HG03103 (cell line): ENCODE results near the gene LTBP3.
A peak's percentile ranks its signal among the peaks of the same experiment; 100 is the strongest.
"Not testable (repeated sequence)": the region's sequence is repeated elsewhere in the genome, so short reads cannot be mapped to it uniquely, and the experiment has no call there.

Experiments used
- ATAC-seq: cut with Tn5 transposase; IDR thresholded peaks from one replicate; pipeline ENCODE4 v1.9.1; 2021; ENCODE audit warnings: low read depth; ENCODE audit not compliant: unreplicated experiment

Gene LTBP3

DNA sequence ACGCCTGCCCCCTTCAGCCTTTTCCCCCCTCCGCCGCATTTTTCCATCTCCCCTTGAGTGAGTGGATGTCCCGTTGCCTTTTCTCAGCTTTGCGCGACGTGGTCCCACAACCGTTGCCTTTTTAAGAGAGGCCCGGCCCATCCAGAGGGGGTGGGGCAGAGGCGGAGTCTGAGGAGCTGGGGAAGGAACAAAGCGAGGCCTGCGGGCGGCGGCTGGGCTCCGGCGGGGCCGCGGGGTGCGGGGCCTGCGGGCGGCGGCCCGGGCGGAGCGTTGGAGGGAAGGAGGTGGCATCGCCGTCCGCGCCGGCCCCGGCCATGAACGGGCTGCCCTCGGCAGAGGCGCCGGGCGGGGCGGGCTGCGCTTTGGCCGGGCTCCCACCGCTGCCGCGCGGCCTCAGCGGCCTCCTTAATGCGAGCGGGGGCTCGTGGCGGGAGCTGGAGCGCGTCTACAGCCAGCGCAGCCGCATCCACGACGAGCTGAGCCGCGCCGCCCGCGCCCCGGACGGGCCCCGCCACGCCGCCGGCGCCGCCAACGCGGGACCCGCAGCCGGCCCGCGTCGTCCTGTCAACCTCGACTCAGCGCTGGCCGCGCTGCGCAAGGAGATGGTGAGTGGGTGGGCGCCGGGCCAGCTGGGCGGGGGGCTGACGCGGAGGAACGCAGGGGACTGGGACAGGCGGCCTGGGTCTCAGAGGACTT, 14.3 kb upstream of the LTBP3 start, which contains the start of gene FAM89B:
TSS of gene FAM89B (plus strand) at position 183 of the 696 bp plus-strand sequence. CDS start at position 315, 132 bp downstream.
- ATAC-seq: no peak

DNA sequence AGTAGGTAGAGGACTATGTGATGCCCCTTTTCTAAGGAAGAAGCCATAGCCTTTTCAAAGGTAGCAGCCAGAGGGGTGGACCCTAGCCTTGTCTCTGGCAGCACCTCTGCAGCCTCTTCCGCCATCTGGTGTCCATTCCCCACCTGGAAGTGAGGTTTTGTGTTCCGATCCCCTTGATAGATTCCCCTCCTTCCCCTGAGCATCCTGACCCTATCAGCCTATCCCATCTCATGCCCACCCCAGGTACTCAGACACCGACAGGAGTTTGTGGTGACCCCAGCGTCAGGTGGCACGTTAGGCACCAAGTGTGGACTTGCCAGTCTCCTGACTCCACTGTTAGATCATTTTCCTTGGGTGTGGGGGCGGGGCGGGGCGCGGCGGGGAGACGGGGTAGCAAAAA, 13.8 kb upstream of the LTBP3 start:
- no peak for ATAC-seq

DNA sequence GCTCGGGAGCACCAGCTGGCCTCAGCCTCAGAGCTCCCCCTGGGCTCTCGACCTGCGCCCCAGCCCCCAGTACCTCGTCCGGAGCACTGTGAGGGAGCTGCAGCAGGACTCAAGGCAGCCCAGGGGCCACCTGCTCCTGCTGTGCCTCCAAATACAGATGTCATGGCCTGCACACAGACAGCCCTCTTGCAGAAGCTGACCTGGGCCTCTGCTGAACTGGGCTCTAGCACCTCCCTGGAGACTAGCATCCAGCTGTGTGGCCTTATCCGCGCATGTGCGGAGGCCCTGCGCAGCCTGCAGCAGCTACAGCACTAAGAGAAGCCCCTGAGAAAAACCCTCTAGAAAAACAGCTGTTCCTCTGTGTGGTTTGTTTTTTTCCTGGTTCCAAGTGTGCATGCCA, 13.3 kb upstream of the LTBP3 start:
- ATAC-seq: no peak

DNA sequence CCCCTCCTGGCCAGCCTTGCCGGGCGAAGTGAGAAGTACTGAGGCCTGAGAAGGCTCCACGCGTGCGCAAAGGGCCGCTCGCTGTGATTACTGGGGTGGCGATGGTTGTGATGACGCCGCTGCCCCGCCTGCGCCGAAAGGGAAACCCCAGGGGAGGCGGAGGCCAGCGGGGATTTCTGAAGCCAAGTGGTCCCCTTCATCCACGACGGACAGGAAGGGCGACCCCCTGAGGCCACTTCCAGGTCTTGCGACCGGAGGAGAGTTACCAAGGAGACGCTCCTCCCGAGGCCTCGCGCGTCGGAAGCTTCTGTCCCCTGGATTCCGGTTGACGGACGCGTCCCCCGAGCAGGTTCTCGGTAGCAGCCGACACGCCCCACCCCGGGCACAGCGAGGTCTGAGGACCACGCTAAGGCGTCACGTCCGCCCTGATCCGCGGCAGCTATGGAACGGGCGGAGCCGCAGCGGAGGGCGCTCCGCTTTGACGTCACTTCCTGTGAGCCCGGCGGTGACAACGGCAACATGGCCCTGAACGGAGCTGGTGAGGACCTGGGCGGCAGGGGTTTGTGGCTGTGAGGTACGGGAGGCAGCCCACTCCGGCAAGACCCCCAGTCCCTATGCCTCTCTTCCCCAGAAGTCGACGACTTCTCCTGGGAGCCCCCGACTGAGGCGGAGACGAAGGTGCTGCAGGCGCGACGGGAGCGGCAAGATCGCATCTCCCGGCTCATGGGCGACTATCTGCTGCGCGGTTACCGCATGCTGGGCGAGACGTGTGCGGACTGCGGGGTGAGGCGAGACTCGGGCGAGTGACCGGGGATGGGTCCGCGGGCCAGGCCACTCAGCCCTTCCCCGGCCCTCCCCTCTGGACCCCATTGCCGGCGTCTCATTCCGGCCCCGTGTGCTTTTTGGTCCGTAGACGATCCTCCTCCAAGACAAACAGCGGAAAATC, 12.1 kb upstream of the LTBP3 start, which contains the start of gene ZNRD2:
TSS of gene ZNRD2 (plus strand) at position 505 of the 946 bp plus-strand sequence. CDS start at position 520, 15 bp downstream.
- ATAC-seq: peak; percentile 49

DNA sequence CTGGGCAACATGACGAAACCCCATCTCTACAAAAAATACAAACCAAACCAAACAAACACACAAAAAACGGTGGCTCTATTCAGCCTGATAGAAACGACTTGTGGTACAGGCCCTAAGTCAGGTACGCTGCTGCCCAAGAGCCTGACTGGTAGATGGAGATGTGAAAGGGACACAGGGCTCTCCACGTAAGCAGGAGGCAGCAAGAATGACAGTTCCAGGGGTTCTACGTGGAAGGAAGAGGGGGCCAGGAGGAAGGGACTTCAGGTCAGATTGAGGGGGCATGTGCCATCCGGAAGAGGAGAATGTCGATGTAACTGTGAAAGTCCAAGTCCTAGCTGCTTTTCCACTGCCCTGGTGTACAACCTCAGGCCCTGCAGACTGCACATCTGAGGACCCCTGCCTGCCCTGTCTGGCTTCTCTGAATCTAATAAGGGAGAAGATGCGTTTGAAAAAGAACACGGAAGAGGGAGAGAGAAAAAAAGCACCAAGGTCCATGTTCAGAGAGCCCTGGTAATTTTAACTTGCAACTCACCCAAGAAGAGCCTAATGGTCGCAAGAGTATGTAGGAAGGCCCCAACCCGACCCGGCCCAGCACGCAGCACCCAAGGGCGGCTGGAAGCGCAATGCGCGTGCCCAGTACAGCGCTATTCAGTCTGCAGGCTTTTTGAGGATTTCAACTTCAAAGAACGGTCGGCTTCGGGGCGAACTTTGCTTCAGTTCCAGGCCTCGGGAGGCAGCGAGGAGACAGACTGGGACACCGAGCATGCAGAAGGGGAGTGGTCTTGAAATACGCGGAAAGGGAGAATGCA, 11.2 kb upstream of the LTBP3 start:
- no peak for ATAC-seq

DNA sequence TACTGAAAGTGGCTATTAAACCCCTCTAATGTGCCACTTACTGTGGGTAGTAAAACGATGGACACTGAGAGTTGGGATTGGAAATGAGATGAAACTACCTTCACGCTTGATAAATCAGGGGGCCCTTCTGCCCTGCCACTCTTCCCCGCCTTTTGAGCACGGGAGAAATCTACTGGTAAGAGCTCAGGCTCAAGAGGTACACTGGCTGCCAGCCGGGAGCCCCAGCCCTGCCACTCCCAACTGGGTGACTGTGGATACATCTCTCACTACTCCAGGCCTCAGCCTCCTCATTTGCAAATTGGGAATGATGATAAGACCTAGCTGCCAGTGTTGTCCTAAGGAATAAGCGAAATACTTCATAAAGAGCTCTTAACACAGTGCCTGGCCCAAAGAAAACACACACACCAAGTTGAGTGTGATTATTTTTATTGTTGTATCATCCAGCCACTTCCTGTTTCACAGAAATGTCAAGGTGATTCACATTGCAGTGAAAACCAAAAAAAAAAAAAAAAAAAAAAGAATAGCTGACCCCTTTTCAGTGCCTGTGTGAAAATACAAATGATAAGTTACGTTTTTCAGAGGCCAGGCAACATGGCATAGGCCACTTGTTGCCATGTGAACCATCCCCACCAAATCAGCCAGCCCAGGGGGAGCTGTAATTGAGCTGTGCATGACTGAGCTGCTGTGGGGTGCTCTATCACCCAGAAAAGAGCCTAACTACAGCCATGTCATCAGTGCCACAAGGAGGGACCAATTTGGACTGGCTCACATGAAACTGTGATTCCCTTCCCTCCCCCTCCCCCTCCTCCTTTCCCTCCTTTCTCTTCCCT, 7.7 kb upstream of the LTBP3 start:
- no peak for ATAC-seq

DNA sequence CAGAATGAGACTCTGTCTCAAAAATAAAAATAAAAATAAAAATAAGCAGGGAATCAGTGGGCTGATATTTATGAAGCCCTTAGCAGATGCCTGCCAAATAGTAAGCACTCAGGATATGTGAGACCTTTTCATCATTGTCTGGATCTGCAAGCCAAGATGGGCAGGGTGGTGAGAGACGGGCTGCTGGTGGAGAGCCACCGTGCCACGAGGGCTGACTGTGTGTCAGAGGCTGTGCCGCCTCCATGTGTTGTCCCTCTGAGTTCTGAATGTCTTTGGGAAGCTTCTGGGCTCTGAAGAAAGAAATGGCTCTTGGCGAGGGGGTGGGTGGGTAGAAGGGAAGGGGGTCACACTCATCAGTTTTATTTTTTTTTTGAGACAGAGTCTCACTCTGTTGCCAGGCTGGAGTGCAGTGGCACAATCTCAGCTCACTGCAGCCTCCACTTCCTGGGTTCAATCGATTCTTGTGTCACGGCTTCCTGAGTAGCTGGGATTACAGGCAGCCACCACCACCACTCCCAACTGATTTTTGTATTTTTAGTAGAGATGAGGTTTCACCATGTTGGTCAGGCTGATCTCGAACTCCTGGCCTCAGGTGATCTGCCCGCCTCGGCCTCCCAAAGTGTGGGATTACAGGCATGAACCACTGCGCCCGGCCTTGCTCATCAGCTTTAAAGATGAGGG, 6.9 kb upstream of the LTBP3 start:
- ATAC-seq: not testable (repeated sequence)

DNA sequence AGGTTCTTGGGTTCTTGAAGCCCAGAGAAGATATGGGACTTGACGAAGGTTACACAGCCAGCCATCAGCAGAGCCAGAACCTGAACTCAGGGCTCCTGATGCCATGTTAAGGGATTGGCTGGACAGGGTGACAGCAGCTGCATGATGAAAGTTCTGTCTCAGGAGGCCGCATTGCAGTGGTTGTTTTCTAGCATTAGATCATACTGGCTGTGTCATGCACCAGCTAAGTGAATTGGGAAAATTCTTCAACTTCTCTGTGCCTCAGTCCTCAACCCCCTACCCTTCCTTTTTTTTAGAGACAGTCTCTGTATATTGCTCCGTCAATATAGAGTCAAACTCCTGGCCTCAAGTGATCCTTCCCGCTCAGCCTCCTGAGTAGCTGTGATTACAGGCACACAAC, 5.4 kb upstream of the LTBP3 start:
- ATAC-seq: no peak

DNA sequence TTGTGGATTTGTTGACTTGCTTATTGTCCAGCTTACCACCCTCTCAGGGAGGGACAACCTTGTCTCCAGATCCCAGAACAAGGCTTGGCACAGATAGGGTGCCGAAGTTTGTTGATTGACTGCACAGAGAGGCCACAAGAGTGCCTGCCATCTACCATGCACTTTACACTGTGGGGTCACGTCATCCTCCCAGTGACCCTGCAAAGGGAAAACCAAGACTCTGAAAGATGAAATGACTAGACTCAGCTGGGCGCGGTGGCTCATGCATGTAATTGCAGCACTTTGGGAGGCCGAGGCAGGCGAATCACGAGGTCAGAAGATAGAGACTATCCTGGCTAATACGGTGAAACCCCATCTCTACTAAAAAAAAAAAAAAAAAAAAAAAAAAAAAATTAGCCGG, 4.6 kb upstream of the LTBP3 start:
- no peak for ATAC-seq

DNA sequence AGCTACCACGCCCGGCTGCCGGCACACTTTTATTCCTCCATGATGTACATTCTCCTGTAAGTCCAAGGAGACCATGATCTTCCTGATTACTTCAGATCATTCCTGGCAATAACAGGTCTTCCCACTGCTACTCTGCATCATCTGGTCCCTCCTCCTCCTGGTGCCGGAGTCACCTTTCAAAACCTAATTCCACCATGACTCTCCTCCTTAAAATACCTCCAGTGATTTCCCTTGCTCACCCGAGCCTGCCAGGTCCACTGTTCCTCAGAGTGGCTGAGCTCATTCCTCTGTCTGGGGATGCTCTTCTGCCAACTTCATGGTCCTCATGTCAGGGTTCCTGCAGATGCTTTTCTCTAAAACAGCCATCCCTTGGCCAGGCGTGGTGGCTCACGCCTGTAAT, 3.9 kb upstream of the LTBP3 start:
- ATAC-seq: no peak

DNA sequence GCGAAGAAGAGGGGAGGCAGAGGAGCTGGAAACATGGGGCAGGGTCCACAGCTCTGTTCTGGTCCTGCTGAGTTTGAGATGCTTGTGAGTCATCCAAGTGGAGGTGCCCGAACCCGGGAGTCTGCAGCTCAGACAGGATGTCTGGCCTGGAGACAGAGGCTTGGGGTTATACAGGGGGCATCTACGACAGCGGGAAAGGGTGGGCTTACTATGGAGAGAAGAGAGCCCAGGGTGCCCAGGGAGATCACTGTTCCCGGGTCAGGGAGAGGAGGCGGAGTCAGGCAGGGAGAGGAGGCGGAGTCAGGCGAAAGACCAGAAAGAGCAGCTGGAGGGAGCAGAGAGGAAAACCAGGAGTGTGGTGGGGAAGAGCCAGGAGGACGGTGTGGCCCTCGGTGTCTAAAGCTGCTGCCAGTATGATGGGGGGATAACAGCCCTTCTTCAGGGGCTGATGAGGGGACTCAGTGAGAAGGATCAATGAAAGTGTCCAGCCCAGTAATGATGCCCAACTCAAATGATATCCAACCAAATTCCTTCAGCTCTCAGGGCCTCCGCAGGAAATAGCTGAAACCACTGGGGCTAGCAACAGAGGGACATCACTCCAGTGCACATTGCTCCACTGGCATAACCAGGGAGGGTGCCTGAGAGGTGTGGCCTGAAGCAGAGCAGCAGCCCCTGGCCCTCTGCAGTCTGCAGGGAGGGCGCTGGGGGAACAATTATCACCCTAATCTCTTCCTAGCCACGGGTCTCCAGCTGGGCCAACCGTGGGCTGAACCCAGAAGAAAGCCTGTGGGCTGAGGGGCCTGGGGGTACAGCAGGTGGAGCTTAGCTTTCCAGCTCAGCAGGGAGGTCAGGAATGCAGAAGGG, 2.6 kb upstream of the LTBP3 start:
- no peak for ATAC-seq

DNA sequence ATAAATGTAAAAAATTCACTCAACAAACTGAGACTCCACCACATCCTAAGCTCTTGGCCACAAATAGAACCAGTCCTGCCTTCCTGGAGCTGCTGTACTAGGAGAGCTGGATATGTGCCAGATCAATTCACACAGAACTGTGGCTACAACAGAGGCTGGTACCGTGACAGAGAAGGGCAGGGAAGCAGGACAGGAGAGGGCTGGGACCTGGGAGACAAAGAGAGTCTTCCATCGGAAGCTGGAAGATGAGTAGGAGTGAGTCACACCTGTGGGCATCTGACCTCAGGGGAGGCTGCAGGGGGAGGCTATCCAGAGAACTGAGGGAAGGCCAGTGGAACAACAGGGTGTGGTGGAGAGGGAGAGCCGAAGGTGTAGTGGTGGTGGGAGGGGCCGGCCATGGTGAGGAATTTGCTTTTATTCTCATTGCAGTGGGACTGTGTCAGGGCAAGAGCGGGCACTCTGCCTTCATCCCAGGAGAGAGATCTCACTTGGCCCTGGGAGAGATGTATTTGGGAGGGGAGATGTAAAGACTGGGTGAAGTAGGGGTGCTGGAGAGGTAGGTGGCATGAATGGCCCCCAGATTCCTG, 1.9 kb upstream of the LTBP3 start:
- no peak for ATAC-seq

DNA sequence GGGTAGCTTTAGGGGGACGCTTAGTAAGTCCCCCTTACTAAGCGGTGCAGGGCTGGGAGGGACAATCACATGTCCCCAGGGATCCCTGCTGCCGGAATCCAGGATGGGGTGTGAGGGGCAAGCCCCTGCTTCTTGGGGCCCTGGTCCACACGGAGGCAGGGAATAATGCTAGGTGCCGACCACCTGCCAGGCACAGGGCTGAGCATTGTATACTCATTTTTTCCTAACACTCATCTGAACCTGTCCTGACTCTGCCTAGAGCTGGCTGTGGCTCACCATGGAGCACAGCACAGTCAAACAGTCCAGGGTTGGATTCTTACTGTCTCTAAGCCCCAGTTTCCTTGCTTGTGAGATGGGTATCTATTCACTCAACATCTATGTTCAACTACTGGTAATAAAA, 1.4 kb upstream of the LTBP3 start:
- no peak for ATAC-seq

DNA sequence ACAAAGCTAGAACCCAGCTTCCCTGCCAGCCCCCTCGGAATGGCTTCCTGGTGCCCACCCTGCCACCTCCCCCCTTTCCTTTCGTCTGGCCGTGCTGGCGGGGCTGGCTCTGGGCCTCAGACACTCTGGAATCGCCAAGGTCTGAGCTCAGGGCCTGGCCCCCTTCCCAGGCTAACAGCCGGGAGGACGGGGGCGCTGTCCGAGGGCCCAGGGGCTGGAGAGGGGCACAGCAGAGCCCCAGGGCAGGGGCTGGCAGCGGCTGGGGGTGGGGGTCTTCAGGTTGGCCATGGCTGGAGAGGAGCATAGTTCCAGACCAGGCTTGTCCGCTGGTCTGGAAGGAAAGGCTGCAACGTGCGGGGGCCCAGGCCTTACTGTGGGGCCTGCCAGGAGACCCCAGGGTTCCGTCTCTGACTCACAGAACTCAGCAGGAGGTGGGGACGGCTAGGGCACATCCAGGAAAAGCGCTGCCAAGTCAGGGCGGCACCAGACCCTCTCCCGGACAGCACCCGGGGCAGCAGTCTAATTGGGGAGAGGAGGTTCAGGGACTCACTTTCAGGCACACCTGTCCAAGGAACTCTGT, 861 bp upstream of the LTBP3 start:
- no peak for ATAC-seq

DNA sequence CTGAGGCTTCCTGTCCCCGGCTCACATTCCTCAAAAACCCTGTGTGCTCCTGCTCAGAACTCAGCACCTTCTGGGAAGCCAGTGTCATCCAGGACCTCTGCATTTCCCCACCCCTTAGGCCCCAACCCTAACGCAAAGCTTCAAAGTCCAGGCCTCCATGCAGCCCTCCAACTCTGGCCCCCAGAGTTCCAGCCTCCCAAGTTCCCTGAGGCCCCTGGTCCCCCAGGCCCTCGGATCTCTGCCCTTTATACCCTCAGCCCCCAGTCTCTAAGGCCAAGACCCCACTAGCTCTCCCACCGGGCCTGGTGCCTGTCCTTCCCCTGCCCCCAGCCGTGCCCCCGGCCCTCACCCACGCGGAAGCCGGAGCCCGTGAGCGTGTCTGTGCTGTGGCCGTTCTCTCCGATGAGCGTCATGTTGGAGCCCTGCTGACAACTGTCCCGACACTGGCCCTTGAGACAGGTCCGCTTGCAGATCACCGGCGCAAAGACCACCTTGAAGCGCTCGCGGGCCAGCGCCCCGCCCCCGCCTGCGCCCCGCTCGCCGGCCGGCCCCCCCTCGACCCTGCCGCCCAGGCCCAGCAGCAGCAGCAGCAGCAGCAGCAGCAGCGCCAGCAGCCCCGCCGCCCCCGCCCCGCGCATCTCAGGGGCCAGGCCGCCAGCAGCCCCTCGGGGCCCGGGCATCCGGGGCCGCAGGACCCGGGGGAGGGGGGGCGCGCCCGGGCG, 718 bp downstream of the LTBP3 start:
- no peak for ATAC-seq

DNA sequence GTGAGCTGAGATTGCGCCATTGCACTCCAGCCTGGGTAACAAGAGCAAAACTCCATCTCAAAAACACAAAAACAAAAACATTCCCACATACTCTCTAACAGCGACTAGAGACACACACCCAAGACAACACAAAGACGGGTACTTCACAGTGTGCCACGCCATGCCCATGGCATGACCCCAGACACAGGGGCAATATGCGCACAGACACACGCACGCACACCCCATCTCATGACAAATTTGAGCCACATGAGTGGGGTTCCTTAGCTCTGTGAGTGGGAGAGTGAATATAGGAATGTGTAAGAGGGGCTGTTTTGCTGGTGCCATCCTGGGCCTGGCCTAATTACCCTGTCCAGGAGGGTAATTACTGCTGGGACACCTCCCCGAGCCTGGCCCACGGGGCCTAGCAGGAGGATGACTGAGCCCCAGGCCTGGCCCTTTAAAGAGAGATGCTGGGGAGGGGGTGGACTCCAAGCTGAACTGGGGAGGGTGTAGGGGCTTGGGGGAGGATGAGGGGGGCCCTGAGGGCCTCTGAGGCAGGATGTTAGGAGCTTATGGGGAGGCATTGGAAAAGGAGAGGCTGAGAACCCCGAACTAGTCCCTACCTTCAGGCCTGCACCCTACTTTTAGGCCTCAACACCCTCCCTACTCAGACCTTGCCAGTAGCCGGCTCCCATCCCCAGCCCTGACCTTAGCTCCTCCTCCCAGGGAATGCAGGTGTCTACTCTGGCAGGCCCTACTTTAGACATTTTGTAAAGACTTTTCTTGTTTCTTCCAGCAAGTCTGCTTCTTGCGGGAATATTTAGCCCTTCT, 1.5 kb downstream of the LTBP3 start:
- no peak for ATAC-seq
